B cell (primary cell): Measurements from ENCODE around the gene RXFP1. TPM values are rescaled to one million over a fixed set of nuclear protein-coding genes. Genes with fewer than 3 reads are reported as not detected.

ENCODE experiments used
- ATAC-seq: fragments of 200-7000 bp; cut with Tn5 transposase; one replicate; pipeline ENCODE4 v1.10.0; 2021; ENCODE audit warnings: low read depth, mild to moderate bottlenecking, moderate number of reproducible peaks, moderate library complexity
- CTCF ChIA-PET: fragments of 350-600 bp; sonication (Branson Sonifier 250); formaldehyde crosslinking; loops from one replicate; lab custom pipeline; 2021; ENCODE audit warnings: antibody characterized with exemption, inconsistent platforms; lab: Charles Lee
- POLR2A ChIA-PET: fragments of 350-600 bp; sonication (Branson Sonifier 250); formaldehyde crosslinking; loops from one replicate; lab custom pipeline; 2021; ENCODE audit warnings: antibody characterized with exemption; lab: Charles Lee
- DNase-seq: peaks from one replicate; pipeline ENCODE4 v3.0.0; 2013
- H2AFZ ChIP-seq: 2 replicates; pipeline ENCODE4 v1.6.1; 2012; ENCODE audit warnings: mild to moderate bottlenecking, low read depth, low read length; ENCODE audit not compliant: insufficient read depth, poor library complexity, severe bottlenecking
- H3K27ac ChIP-seq, 2 donors: 1 replicate in 1 of 2; 2 replicates in 1 of 2; pipeline ENCODE4 v1.5.1; 2012 to 2013; ENCODE audit warnings: low read length in 2 of 2, mild to moderate bottlenecking in 2 of 2, moderate library complexity in 1 of 2
- H3K27me3 ChIP-seq, 4 experiments: fragments of 200-600 bp in 1 of 4; sonication (generic) in 1 of 4; replicated peaks in 1 of 4; 1 replicate in 2 of 4; 2 replicates in 2 of 4; pipeline versions ENCODE4 v1.6.1 to v1.7.0; 2013 to 2016; ENCODE audit warnings: low read length in 3 of 4, mild to moderate bottlenecking in 2 of 4, mixed read lengths in 1 of 4, moderate library complexity in 1 of 4; ENCODE audit not compliant: insufficient read depth in 4 of 4, control insufficient read depth in 3 of 4; ENCODE audit errors: control extremely low read depth in 1 of 4
- H3K36me3 ChIP-seq, 2 experiments: replicated peaks in 1 of 2; 1 replicate in 1 of 2; 2 replicates in 1 of 2; pipeline versions ENCODE4 v1.6.1 to v1.7.1; 2013; ENCODE audit warnings: low read length in 1 of 2; ENCODE audit not compliant: insufficient read depth in 2 of 2, control insufficient read depth in 1 of 2; ENCODE audit errors: control extremely low read depth in 1 of 2, extremely low read depth in 1 of 2
- H3K4me1 ChIP-seq, 2 donors: fragments of 200-600 bp in 1 of 2; sonication (generic) in 1 of 2; 1 replicate in 1 of 2; 2 replicates in 1 of 2; pipeline versions ENCODE4 v1.5.1 to v1.6.1; 2013 to 2017; ENCODE audit warnings: low read length in 2 of 2; ENCODE audit not compliant: control insufficient read depth in 2 of 2, insufficient read depth in 2 of 2
- H3K4me2 ChIP-seq: replicated peaks from 2 replicates; pipeline ENCODE3; 2012; ENCODE audit warnings: mild to moderate bottlenecking, low read depth, low read length; ENCODE audit not compliant: poor library complexity, severe bottlenecking
- H3K4me3 ChIP-seq, 5 experiments: fragments of 200-600 bp in 1 of 5; sonication (generic) in 1 of 5; 1 replicate in 3 of 5; 2 replicates in 2 of 5; pipeline versions ENCODE4 v1.5.1 to v1.7.0; 2011 to 2016; ENCODE audit warnings: low read length in 4 of 5, mild to moderate bottlenecking in 4 of 5, low read depth in 2 of 5, control low read depth in 1 of 5, moderate library complexity in 1 of 5; ENCODE audit not compliant: insufficient read depth in 1 of 5; ENCODE audit errors: control extremely low read depth in 1 of 5, extremely low read depth in 1 of 5
- H3K79me2 ChIP-seq: fragments of 200-600 bp; sonication (generic); one replicate; pipeline ENCODE4 v1.6.0; 2016; ENCODE audit warnings: low read length; ENCODE audit not compliant: control insufficient read depth, insufficient read depth
- H3K9ac ChIP-seq: fragments of 200-600 bp; sonication (generic); 2 replicates; pipeline ENCODE4 v1.6.1; 2017; ENCODE audit warnings: mild to moderate bottlenecking, low read length, moderate library complexity
- H3K9me3 ChIP-seq, 3 donors: one replicate each; pipeline versions ENCODE4 v1.6.1 to v1.7.1; 2013; ENCODE audit warnings: low read length in 2 of 3; ENCODE audit not compliant: control insufficient read depth in 2 of 3, insufficient read depth in 1 of 3; ENCODE audit errors: control extremely low read depth in 1 of 3
- H4K20me1 ChIP-seq: 2 replicates; pipeline ENCODE4 v1.6.0; 2012; ENCODE audit warnings: mild to moderate bottlenecking, low read length; ENCODE audit not compliant: insufficient read depth, control insufficient read depth, poor library complexity, severe bottlenecking
- H3K27ac Mint-ChIP-seq: one replicate; pipeline ENCODE4 v1.8.0; 2021; ENCODE audit warnings: mixed read lengths
- H3K27me3 Mint-ChIP-seq: one replicate; pipeline ENCODE4 v1.8.0; 2021; ENCODE audit warnings: mixed read lengths
- H3K4me1 Mint-ChIP-seq: one replicate; pipeline ENCODE4 v1.8.0; 2021; ENCODE audit warnings: mixed read lengths
- H3K4me3 Mint-ChIP-seq: one replicate; pipeline ENCODE4 v1.8.0; 2021; ENCODE audit warnings: mixed read lengths
- H3K9me3 Mint-ChIP-seq: one replicate; pipeline ENCODE4 v1.8.0; 2022; ENCODE audit warnings: mixed read lengths; ENCODE audit not compliant: insufficient read depth
- CTCF ChIP-seq: fragments of 200-600 bp; IDR thresholded peaks from one replicate; pipeline ENCODE4 v1.8.0; 2022; ENCODE audit warnings: antibody characterized with exemption, mild to moderate bottlenecking
- EZH2 ChIP-seq: IDR thresholded peaks from 2 replicates; pipeline ENCODE4 v1.6.1; 2012; ENCODE audit warnings: borderline replicate concordance, low read depth, mild to moderate bottlenecking, moderate library complexity, low read length; ENCODE audit not compliant: insufficient read depth, poor library complexity, severe bottlenecking
- WGBS: methylation state at CpG from one replicate; pipeline ENCODE4 v1.1.5; 2013; ENCODE audit warnings: missing lambda C conversion rate; ENCODE audit not compliant: insufficient coverage; 5-methylcytosine and 5-hydroxymethylcytosine counted together
- intact Hi-C: fragments of 100-400 bp; cut with micrococcal nuclease; formaldehyde crosslinking; loops from one replicate; pipeline ENCODE4 v1.10.0; 2022
- polyA plus RNA-seq: library from polyadenylated mRNA; depleted of rRNA; stranded (reverse); fragments of >200 nt; gene quantifications from 2 replicates; pipeline ENCODE4 v1.2.3, GENCODE V29; 2012
- total RNA-seq, 2 donors: library from RNA; stranded (reverse); fragments of 120-200 nt in 1 of 2; gene quantifications; 1 replicate in 1 of 2; 2 replicates in 1 of 2; pipeline versions ENCODE4 v1.2.3 to v1.2.4, GENCODE V29; 2013 to 2022

The RXFP1 gene
- total and polyA plus RNA-seq, 2 donors (not counting 1 experiment from before 2014, with no cell fraction given), result not detected

GRCh38 chr4:158678767-158679166, 157.1 kb downstream of the RXFP1 start:
- TF ChIP-seq CTCF, result no peak
- no peak for TF ChIP-seq EZH2
- Mint-ChIP-seq H3K27me3 (no peaks in the 10 kb centered on the region), H3K4me1 (peaks cover 1% of the 10 kb centered on the region), H3K27ac (no peak overlapping the region), H3K4me3 (no peak overlapping the region), H3K9me3 (no peaks in the 10 kb centered on the region)
- Histone ChIP-seq H3K36me3 (no peaks in the 10 kb centered on the region), H2AFZ (no peak overlapping the region), H3K79me2 (peaks cover 11% of the 10 kb centered on the region), H3K27ac (no peak overlapping the region), H3K27me3 (no peaks in the 10 kb centered on the region), H3K9ac (no peak overlapping the region), H3K4me1 (no peaks in the 10 kb centered on the region), H4K20me1 (no peaks in the 10 kb centered on the region), H3K9me3 (no peaks in the 10 kb centered on the region), H3K4me2 (no peak overlapping the region), H3K4me3 (no peak overlapping the region)
- intact Hi-C loops, result loop anchor here (10.0 kb wide), 1 partner anchor 396 kb away; no protein-coding TSS in a partner anchor
- ATAC-seq, result no peak
- ChIA-PET CTCF (interaction anchor here (1.0 kb wide), 1 partner anchor 12 kb away, joined by 3 read pairs; no protein-coding TSS in a partner anchor), POLR2A (no interaction called here)
- DNase-seq, result no peak
- WGBS, result no CpG with 5 or more reads among the region's 2 CpGs

- H3K36me3 ChIP-seq, result peaks cover 1 to 4% of the 10 kb centered on the region in 2 experiments
- H3K9me3 Mint-ChIP-seq, result no peaks in the 10 kb centered on the region
- H4K20me1 ChIP-seq, result no peaks in the 10 kb centered on the region
- no peak overlapping the region for H3K27ac Mint-ChIP-seq
- no peak overlapping the region for H3K4me3 ChIP-seq
- H3K27me3 Mint-ChIP-seq, result no peaks in the 10 kb centered on the region
- no peaks in the 10 kb centered on the region for H3K4me1 Mint-ChIP-seq
- H3K9me3 ChIP-seq, result no peaks in the 10 kb centered on the region
- intact Hi-C loops, result no loop called here
- DNase-seq, result no peak
- no peak overlapping the region for H3K27ac ChIP-seq
- H3K27me3 ChIP-seq, result no peaks in the 10 kb centered on the region
- TF ChIP-seq EZH2, result no peak
- ChIA-PET CTCF (interaction anchor here (1.4 kb wide), 1 partner anchor 15 kb away, joined by 3 read pairs; no protein-coding TSS in a partner anchor), POLR2A (no interaction called here)
- no peak overlapping the region for H3K4me3 Mint-ChIP-seq
- H3K9ac ChIP-seq, result no peak overlapping the region
- no peak for ATAC-seq
- no peak overlapping the region for H2AFZ ChIP-seq
- no CpG with 5 or more reads among the region's 1 CpG for WGBS
- peaks cover 4% of the 10 kb centered on the region for H3K79me2 ChIP-seq
- no peak overlapping the region for H3K4me2 ChIP-seq
- no peaks in the 10 kb centered on the region for H3K4me1 ChIP-seq
These were observed 159.9 kb downstream of the RXFP1 start for GRCh38 chr4:158681629-158682028.
